HFF-Myc (cell line): ENCODE measurements around the gene DSE.

Experiments
- DNase-seq: peaks from one replicate; pipeline ENCODE4 v3.0.0-alpha.2; 2011; ENCODE audit warnings: low read depth; ENCODE audit errors: extremely low read depth
- H3K4me3 ChIP-seq: replicated peaks from 2 replicates; pipeline ENCODE4 v1.5.1; 2011; ENCODE audit warnings: low read depth, mild to moderate bottlenecking, control low read depth, low read length
- TF ChIP-seq, protein P1 (sequence below): IDR thresholded peaks from 2 replicates; pipeline ENCODE4 v1.5.1; 2012; ENCODE audit warnings: mild to moderate bottlenecking, low read depth, low read length, control low read depth; ENCODE audit errors: missing control alignments

DSE gene

DNA sequence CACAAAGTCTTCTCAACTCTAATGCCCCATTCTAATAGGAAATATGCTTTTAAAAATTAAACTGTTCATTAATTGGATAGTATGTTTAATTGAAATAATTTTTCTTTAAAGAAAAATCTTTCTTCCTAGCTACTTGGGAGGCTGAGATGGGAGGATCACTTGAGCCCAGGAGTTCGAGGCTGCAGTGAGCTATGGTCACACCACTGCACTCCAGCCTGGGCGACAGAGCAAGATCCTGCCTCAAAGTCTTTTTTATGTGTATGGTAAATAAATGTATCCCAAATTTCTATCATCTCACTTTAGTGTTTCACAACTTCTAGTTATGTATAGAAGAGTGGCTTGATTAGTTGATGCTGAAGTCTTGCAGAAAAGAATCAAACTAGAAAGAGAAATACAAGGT lies 4.5 kb downstream of the DSE start:
- TF ChIP-seq, protein P1, sequence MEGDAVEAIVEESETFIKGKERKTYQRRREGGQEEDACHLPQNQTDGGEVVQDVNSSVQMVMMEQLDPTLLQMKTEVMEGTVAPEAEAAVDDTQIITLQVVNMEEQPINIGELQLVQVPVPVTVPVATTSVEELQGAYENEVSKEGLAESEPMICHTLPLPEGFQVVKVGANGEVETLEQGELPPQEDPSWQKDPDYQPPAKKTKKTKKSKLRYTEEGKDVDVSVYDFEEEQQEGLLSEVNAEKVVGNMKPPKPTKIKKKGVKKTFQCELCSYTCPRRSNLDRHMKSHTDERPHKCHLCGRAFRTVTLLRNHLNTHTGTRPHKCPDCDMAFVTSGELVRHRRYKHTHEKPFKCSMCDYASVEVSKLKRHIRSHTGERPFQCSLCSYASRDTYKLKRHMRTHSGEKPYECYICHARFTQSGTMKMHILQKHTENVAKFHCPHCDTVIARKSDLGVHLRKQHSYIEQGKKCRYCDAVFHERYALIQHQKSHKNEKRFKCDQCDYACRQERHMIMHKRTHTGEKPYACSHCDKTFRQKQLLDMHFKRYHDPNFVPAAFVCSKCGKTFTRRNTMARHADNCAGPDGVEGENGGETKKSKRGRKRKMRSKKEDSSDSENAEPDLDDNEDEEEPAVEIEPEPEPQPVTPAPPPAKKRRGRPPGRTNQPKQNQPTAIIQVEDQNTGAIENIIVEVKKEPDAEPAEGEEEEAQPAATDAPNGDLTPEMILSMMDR = no peak
- no peak overlapping the region for H3K4me3 ChIP-seq
- DNase-seq = no peak

DNA sequence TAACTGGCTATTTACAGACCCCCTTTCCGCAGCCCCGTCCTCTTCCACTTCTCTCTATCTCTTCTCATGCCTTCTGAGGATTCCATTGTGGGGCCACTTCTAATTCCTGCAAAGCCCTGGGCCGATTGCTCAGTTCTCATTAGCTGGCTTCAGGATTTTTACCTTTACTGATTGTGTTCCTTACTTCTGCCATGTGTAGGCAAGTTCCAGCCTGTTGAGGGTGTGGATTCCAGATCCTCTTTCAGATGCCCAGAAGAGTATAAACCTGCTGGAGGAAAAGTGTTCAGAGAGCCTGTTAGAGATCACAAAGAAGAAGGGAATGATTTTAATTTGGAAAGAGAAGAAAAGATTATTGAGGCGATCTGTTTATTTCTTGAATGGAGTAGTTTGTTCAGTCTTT lies 5.4 kb downstream of the DSE start:
- DNase-seq = no peak
- TF ChIP-seq, protein P1 = no peak
- no peak overlapping the region for H3K4me3 ChIP-seq

DNA sequence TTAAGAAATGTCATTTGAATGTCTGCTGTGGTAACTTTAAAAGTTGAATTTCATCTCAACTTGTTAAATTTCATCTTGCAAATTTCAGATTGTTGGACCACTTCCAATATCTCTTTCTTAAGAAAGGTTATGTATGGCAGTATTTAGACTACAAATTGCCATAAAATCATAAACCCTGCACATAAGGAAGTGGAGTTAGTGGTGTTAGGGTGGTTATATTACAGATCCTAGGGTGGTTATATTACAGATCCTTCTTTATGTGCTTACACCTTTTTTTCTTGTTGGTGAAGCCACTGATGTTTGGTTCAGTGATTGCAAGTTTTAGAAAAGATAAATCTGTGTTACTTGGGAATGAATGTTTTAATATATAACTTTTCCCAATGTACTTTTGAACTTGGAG lies 9.0 kb downstream of the DSE start:
- TF ChIP-seq, protein P1 = no peak
- no peak overlapping the region for H3K4me3 ChIP-seq
- no peak for DNase-seq

DNA sequence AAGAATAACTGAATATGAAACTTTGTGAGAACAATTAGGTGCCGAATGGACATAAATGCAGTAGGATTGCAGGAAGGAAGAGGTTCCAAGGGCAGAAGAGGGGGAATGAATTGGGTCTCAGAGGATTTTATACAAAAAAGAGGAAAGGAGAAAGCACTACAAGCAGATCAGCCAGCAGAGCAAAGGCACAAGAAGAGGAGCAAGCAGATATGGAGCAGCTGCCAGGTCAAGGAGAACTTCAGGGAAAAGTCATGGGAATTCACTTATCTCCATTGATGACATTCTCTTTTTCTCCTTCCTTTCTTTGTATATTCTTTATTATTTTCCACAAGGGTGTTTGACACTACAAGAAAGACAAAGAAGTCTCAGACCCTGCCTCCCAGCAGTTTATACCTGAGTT lies 9.6 kb downstream of the DSE start:
- no peak for DNase-seq
- TF ChIP-seq, protein P1 = no peak
- no peak overlapping the region for H3K4me3 ChIP-seq

DNA sequence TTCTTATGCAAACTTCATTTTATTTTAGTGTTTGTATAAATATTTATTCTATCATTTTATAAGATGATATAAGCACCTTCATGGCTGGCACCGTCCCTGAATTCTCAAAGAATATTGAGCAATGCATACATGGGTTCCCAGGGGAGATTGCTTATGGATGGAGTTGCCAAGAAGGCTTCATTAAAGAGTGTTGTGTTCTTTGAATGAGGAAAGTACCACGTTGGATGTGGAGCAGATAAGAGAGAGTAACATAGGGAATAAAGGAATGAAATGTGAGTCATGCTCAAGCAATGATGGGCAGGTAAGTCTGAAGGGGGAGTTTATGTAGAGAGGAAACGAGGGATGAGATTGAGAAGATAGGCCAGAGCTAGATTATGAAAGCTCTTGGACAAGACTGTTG lies 10.3 kb downstream of the DSE start:
- TF ChIP-seq, protein P1 = no peak
- H3K4me3 ChIP-seq = no peak overlapping the region
- DNase-seq = no peak

DNA sequence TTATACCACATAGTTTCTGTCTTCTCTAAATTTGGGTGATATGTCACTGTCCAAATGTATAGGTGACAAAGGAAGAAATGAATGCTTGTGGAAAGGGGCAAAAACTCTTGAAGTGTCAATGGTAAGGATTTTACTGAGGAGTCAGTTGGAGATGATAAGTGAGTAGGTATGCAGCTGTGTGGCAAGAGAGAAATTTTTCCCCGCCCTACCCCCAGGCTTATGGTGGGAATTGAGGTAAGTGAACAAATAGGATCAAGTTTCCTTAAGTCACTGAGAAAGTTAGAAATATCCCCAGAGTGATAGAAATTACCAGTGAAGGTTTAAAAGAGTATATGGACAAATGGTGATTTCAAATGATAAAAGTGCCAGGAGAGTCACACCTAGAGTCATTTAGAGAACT lies 11.8 kb downstream of the DSE start:
- no peak for DNase-seq
- no peak overlapping the region for H3K4me3 ChIP-seq
- TF ChIP-seq, protein P1 = no peak

DNA sequence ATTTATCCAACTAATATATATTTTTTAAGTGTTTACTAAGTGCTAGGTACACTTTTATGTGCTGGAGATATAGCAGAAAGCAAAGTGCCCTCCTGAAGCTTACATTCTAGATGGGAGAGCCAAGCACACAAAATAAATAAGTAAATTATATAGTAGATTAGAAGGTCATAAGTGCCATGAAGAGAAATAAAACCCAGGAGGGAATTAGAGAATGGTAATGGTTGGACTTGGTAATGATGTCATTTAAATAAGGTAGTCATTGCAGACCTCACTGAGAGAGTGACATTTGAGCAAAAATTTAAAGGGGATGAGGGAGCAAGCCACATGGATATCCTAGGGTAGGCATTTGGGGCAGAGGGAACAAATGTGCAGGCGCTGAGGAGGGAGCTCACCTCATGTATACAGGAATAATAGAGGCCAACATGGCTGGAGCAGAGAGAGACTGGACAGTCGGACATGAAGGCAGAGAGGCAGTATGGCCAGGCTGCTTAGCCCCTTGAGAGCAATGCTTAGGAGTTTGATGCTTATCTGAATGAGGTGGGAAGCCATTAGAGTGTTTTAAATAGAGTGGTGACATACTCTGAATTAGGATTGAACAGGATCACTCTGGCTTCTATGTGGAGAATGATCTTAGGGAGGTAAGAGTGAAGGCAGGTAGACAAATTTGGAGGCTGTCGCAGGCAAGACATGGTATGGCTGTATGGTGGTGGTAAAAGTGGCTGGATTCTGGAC lies 14.1 kb downstream of the DSE start:
- H3K4me3 ChIP-seq = no peak overlapping the region
- TF ChIP-seq, protein P1 = no peak
- DNase-seq = no peak
